ENCODE results near the gene OR4K13.

- no peak for TF ChIP-seq POLR2A (IDR thresholded peaks at IDR 0.05; ENCODE audit: low read depth, low read length)
- no peak for TF ChIP-seq POLR2AphosphoS5 (IDR thresholded peaks at IDR 0.05; ENCODE audit: low read depth, low read length)
These were observed 16.5 kb downstream of the OR4K13 start, which contains the start of gene OR4K14 for GRCh38 chr14:20019257-20019865.

Data from GM12892 (cell line).